ENCODE measurements around the gene ATF5.
A peak's percentile ranks its signal among the peaks of the same experiment; 100 is the strongest.

Gene ATF5

DNA sequence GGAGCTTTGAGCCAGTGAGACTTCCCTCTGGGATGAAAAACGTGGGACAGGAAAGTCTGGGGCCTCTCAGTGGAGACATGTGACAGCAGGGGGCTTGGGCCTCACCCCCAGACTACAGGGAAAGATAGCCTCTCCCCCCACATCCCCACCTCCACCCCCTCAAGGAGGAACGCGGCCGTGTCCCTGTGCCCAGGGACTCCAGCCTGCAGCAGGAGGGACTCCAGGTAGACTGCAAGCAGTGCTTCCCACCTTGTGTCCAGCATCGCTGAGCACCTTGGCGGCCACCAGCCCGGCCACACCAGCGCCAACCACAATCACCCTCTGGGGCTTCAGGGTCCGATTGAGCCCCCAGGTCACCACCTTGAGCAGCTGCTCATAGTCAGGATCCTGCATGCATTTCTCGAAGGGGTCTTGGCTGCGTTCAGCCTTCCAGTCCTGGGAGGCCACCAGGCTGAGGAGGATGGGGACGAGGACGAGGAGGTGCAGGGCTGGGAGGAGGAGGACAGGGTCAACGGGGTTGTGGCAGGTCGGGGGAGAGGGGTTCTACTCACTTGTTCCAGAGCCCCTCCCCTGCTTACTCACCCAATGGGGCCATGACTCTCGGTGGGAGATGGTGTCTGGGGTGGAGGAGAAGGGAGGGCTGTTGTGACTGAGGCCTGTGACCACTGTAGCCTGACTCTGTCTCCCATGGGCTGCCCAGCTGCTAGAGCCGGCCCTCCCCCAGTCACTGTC lies 33.3 kb upstream of the ATF5 start:
- DNase-seq = no peak

DNA sequence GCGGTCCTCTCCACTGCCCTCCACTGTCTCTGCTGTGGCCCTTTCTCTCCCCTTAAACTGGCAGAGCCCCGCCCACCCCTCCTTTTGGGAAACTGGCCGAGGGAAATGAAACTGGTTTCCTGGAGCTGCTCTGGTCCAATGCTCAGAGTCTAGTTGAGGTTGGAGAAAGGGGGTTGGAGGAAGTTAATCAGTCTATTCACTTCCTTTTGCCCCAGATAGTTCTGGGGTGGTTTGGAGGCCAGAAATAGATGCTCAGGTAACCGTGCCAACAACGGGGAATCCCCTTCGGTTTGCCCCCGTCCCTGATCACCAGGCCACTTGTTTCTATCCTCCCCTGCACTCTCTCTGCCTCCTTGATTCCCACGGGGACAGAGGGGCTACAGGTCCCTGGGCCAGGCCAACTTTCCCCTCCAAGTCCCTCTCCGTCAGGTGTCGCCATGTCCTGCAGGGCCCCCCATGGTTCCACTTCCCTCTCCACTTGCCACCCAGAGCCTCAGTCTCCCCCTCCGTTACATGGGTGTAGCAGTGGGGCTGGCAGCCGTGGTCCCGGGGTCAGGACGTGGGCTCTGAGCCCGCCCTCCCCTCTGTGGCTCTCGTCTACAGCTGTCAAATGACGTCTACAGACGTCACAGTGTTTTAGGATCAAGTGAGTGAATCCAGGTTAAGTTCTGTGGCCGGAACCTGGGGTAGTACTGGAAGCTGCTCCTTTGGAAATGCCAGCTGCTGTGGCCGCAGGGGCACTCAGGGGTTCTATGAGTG lies 32.0 kb upstream of the ATF5 start, which contains the start of gene IL4I1:
Gene IL4I1 (minus strand): TSS at position 25 of the 759 bp plus-strand sequence. CDS start 727 bp downstream, outside the sequence.
- peak; percentile 53 for DNase-seq

DNA sequence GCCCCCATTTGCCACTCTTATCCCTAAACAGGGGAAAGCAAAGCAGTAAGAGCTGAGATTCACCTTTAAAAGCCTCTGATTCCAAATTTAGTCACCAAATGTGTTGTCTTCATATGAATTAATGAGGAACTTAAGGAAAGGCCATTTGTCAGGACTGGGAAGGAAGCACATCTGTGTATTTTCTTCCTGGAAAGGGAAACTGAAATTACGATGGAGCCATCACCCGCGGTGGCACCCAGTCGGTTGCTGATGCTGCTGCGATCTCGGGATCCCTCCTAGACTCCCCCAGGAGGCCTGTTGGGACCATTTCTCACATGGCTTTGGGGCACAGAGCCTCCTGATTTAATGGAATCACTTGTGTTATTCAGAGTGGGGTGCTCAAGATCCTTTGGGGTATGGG lies 24.9 kb upstream of the ATF5 start:
- no peak for DNase-seq

DNA sequence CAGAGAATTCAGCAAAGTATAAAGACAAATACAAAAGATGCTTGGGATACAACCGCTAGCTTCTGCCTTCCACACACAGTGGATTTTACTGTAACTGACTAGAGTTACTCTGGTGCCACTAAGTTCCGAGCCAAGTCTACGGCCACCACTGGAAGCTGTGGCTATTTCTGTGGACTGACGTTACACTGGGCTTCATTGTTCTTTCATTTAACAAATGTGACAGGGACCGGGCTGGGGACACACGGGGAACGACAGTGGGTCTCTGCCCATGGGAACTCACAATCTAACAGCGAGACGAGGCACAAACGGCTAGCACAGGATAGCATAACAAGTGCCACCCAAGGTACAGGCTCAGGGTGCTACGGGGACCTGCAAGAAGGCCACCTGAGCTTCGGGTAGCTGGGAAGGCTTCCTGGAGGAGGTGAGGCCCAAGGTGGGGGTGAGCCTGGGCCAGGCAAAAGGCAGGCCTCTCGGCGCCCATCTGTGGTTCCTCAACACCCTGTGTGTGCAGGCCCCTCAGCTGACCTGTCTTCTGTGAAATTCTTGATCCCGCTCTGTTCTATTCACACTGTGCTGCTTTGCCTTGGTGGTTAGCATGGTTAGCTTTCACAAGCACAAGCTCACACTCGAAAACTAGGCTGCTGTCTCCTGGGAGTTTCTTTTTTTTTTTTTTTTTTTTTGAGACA lies 22.0 kb upstream of the ATF5 start:
- no peak for DNase-seq

DNA sequence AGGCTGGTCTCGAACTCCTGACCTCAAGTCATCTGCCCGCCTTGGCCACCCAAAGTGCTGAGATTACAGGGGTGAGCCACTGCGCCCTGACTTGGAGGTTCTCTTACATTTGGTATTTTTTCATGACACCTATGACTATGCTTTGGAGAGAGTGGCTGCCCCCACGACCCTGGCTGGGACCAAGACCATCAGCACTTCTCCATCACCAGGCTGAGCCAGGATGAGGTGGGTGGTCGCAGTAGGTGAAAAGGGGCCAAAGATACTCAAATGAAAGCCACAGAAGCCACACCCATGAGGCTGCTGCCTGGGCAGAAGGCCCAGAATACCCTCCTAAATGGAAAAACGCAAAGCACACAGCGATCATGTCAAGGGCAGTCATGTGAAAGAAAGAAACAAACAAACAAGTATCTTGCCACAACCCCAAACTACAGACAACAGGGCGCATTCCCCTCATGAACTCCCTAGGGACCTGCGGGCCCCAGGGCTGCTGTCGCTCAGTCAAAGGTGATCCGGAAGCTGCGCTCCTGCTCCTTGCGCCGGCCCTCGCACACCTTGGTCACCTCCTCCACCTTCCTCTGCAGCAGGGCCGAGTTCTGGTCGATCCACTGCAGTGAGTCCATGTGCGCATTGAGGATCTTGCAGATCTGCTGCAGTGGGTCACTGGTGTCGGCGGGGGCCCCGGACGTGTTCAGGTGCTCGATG lies 21.1 kb upstream of the ATF5 start:
- no peak for DNase-seq

DNA sequence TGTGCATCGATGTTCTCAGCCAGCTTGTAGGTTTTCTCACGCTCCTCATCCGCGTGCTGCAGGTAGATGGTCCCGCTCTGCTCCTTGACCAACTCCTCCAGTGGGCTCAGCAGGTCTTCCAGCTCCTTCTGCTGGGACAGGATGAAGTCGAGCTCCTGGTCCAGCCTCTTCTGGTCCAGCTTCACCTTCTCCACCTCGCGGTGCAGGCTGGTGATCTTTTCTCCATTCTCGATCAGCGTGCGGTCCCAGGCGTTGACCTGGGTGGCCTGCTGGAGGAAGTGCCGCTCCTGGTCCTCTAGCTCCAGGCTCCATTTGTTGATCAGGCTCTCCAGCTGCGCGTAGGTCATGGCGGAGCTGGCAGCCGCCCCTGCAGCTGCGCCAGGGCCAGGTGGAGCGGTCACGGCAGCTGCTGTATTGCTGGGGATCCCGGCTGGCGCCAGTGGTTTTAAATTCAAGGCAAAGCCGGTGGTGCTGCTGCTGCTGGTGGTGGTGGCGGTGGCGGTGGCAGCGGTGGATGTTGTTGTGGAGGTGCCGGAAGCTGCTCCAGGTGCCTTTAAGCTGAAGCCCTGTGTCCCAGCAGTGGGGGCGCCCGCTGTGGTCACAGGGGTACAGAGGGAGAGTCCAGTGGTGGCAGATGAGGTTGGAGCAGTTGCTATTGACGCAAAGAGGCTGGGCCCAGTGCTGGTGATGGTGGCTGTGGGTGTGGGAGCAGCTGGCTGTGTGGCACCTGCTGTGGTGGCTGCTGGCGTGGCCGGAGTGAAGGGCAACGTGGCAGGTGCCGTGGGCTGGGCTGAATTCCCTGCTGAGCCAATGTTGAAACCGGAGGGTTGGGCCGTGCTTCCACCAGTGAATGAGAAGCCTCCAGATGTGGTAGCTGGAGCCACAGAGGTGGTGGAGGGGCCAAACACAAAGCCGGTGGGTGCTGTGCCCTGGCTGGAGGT lies 20.3 kb upstream of the ATF5 start:
- DNase-seq = no peak

DNA sequence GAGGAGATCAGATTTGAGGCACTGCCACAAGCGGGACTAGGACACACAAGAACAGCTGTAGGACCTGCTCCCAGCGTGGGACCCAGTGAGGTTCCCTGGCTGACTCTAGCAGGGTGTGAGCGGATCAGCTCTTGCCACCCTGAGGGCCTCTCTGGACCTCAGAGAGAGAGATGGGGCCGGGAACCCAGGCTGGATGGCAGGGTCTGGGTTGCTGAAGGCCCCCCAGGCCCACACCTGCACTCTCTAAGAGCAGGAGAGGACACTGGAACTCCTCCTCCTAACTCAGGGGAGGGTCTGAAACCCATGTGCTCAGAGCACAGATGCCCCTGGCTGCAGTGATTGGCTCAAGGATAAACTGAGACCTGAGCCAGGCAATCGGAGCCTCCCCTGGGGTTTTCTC lies 18.8 kb upstream of the ATF5 start:
- DNase-seq = no peak

DNA sequence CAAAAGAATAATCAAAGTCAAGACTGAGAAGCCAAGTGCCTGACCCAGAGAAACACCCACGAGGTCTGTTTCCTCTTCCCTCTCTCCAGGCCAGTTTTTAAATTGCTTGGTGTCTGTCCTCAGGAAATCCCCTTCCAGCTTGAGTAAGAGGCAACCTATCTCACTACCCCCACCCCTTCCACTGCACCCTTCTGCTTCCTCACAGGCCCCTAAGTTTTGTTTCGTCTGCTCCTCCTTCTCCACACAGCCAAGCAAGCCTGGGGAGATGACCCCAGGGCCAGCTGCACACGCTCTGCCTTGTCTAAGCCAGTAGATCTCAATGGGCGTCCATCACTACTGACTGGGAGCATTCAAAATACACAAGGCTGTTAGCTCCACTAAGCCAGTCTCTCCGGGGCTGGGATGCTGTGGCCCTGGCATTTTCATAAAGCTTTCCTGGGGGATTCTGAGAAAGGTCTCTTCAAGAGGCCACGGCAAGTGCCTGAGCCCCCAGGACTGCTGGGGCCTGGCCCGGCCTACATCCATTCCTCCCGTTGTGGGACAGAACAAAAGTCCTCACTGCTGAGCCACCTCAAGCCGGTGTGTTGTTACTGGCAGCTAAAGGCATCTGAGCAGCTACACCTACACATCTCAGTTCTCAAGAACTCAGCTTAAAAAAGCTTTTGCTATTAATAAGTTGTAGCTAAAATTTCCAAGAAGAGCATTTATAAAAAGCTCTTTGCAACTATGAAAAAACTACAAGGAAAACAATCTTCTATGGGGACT lies 17.4 kb upstream of the ATF5 start:
- DNase-seq = no peak

DNA sequence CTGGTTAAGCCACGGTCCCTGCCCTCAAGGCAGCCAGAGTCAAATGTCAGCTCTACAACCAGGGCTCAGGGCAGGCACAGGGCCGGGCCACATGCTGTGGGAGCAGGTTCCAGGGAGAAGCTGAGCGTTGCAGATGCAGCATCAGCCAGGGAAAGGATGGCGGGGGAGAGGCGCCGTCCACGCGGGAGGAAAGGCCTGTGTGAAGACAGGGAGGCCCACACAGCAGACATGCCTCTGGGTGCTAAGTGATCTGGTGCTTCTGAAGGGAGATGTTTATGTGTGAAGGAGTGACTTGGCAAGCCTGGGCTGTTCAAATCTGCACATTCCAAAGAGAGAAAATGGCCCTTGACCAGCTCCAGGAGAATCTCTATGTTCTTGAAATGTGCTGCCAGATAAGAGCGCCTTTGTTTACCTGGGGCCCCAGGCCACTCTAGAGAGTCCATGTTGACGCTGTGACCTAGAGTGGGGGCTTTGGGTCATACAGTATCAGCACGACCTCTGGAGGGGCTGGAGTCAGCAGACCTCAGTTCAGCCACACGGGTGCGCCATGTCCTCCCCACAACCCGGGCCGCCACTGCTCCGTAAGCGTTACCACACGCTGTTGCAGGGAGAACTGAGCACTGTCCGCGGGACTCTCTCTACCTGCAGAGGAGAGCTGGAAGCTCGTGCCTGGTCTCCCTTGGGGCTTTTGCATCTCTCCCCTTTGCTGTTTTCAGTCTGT lies 15.9 kb upstream of the ATF5 start:
- DNase-seq = no peak

DNA sequence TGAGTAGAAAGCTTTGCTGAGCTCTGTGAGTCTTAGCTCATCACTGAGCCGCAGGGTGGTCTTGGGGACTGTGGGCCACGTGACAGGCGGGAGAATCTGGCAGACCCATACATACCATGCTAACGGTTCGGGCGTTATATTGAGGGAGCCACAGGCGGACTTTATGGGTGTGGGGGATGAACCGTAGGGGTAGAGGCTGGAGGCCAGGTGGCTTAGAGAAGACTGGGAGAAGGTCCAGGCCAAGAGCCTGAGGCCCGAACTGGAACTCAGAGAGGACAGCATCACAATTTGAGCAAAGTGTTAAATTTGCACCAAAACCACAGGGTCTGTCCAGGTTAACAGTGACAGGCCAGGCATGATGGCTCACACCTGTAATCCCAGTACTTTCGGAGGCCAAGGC lies 15.3 kb upstream of the ATF5 start:
- no peak for DNase-seq

DNA sequence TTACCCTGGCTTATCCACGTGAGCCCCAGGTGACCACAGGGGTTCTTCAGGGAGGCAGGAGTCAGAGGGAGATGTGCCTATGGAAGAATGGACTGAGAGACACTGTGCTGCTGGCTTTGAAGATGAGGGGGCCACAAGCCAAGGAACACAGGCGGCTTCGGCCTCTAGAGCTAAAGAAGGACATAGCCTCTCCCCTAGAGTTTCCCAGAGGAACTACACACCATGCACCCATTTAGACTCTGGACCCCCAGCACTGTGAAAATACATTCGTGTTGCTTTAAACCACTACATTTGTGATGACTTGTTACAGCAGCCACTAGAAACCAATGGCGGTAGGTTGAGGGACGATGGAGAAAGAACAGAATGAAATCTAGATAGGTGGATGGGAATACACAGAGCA lies 13.7 kb upstream of the ATF5 start:
- no peak for DNase-seq

DNA sequence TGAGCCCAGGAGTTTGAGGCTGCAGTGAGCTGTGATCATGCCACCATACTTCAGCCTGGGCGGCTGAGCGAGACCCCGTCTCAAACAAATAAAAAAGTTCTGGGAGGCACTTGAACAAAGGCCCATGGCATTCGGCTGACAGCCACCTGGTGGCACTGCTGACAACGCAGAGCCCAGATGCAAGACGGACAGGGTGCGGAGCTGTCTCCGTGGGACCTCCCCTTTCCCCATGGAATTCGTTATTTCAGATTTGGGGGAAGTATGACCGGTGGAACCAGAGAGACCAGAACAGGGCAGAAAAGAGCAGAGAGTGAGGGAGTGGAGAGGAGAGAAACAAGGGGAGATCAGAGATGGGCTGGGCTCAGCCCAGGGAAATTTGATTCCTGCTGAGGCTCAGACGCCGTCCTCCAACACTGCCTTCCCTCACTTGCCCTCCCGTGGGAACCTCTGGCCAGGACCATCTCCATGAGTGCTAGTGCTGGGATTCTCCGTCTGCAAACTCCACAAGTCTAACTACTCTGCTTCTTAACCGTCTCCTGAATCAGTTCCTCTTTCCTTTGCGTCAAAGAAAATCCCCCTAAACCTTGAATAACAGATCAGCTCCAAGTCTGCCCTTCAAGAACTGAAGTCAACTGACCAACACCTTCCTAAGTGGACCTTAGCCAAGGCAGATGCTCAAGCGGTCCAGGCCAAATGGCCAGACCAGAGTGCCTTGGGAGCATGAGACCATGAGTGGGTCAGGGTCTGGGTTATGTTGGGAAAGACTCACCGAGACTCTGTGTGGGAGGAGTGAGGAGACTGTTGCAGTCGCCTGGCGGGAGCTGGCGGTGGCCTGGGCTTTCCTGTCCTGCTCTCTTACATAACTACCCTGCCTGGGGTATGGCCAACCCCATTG lies 11.9 kb upstream of the ATF5 start:
- DNase-seq = no peak

DNA sequence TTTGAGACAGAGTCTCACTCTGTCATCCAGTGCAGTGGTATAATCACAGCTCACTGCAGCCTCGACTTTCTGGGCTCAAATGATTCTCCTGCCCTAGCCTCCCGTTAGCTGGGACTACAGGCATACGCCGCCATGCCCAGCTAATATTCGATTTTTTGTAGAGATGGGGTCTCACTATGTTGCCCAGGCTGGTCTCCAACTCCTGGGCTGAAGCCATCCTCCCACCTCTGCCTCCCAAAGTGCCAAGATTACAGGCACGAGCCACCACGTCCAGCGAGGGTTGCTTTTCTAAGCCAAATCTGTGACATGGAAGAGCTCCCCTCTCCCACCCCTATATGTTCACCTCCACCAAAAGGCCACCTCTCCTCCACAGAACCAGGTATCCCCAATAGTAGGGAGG lies 10.9 kb upstream of the ATF5 start:
- DNase-seq = no peak

DNA sequence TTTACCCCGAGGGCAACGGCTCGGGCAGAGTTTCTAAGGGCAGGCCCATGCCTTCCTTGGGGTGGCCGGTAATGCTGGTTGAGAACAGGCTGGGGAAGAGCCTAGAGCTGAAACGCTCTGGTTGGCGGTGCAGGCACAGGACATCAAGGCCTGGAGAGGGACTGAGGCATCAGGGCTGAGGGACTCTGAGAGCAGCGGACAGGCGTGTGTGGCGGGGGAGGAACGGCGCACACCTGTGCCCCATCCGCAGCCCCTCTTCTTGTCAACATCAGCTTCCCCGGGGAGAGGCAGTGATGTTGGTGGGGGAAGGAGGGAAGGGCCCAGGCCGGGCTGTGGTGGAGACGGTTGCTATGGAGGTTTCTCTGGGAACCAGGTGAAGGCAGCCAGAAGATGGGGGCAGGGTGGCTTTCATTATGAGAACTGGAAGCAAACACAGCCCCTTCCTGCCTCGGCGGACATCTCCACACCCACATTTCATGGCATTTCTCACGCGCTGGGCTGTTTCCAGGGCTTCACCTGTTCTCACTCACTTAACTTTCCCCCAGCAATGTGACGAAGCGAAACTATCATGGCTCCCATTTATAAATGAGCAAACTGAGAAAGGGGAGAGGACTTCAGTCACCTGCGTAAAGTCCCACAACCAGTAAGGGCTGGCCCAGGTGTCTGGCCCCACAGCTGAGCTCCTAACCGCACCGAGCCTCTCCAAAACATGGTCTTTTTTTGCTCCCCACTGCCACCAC lies 8.2 kb upstream of the ATF5 start:
- DNase-seq = no peak

DNA sequence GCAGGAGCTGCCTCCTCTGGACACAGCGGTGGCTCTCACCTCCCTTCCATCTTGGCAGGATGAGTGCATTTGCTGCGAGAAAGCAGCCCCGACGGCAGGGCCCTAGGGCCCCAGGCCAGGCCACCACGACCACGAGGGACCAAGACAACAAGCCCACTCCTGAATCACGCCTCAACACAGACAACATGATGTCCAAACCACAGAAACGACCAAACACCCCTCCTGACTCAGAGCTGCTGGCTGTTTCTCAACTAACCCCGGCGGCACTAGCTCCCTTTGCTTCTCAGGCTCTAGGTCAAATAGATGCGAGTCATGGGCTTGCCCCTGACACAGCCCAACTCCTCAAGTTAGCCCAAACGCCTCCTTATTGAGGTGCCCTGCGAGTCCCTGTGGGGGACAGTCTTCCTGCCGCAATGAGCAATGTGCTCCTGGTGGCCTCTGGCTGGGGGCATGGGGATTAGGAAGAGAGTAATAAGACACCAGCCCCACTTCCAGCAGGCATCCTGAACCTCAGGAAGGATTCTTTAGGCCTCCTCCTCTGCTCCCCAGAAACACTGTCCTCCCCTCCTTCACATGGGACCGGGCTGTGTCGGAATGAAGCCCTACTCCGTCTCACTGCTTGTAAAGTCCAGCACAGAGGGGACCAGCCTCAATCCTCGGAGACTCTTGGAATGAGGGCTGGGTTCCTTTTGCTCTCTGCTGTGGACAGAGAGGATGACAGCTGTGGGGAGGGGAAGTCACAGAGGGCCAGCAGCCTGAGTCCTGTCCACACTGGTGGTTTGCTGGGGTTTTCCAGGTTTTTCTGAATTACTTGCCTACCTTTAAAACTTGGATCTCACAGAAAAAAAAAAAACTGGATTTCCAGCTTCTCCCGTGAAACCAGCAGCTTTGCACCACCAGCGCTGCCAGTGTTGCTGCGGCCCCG lies 6.9 kb upstream of the ATF5 start:
- no peak for DNase-seq

DNA sequence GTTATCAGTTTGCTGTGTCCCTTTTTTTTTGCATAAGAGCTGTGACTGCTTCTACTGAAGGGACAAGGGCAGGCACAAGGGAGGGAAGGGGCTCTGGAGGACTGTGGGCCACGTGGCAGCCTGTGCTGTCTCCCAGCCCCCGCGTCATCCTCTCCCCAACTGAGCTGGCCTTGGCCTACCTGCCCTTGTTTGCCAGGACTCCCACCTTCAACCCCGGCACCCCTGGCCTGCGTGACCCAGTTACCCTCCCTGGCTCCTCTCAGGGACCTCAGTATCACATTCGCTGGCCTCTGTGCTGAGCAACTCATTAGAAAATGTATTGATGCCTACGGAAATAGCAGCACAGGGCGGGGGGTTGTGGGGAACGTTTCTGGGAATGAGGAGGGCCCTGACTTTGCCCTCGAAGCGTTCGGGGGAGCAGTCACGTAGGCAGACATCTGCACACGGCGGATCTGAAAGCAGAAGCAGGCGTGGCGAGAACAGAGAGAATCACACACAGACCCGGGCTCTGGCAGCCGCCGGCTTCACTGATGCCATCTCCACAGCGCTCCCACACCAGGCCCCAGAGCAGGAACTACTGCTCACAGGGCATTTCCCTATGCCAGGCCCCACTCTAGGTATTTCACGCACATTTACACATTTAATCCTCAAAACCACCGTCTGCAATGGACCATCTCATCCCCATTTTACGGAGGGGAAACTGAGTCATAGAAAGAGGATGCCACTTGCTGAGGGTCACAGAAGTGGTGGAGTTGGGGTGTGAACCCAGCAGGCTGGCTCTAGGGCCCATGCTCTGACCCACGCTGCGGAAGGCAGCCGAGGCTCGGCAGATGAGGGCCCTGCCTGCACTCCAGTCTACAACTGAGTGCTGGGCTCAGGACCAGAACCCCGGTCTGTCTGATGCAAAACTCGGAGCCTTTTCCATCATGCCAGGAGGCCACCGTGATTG lies 5.7 kb upstream of the ATF5 start:
- no peak for DNase-seq
